OCI-LY1 (cell line): ENCODE results near the gene SERINC2.

Source experiments
- H2AFZ ChIP-seq: fragments of 200-600 bp; sonication (generic), shearing (Covaris generic); 2 replicates; pipeline ENCODE4 v1.6.0; 2014; ENCODE audit warnings: antibody characterized with exemption, mild to moderate bottlenecking, low read length
- H3F3A ChIP-seq: fragments of 200-600 bp; sonication (generic), shearing (Covaris generic); 2 replicates; pipeline ENCODE4 v1.6.0; 2014; ENCODE audit warnings: mild to moderate bottlenecking, antibody characterized with exemption, low read length, moderate library complexity; ENCODE audit not compliant: insufficient read depth
- H3K27ac ChIP-seq: fragments of 200-600 bp; sonication (generic); 2 replicates; pipeline ENCODE4 v1.5.1; 2014; ENCODE audit warnings: low read length, mixed run types, mild to moderate bottlenecking, low read depth; ENCODE audit not compliant: poor library complexity, severe bottlenecking
- H3K27me3 ChIP-seq: fragments of 200-600 bp; sonication (generic); 2 replicates; pipeline ENCODE4 v1.6.0; 2014; ENCODE audit warnings: antibody characterized with exemption, mild to moderate bottlenecking, low read length, moderate library complexity; ENCODE audit not compliant: insufficient read depth
- H3K36me3 ChIP-seq: fragments of 200-600 bp; sonication (generic); 2 replicates; pipeline ENCODE4 v1.6.1; 2014; ENCODE audit warnings: mild to moderate bottlenecking, antibody characterized with exemption, low read length, moderate library complexity, mixed read lengths; ENCODE audit not compliant: insufficient read depth
- H3K4me1 ChIP-seq: fragments of 200-600 bp; sonication (generic); 2 replicates; pipeline ENCODE4 v1.5.1; 2014; ENCODE audit warnings: mild to moderate bottlenecking, low read length, moderate library complexity; ENCODE audit not compliant: insufficient read depth, severe bottlenecking
- H3K4me2 ChIP-seq: fragments of 200-600 bp; sonication (generic), shearing (Covaris generic); 2 replicates; pipeline ENCODE4 v1.6.1; 2014; ENCODE audit warnings: low read length
- H3K4me3 ChIP-seq: fragments of 200-600 bp; sonication (generic); 2 replicates; pipeline ENCODE4 v1.5.1; 2014; ENCODE audit warnings: low read length, low read depth, mild to moderate bottlenecking, mixed read lengths; ENCODE audit not compliant: poor library complexity, severe bottlenecking
- H3K79me2 ChIP-seq: fragments of 200-600 bp; shearing (Covaris generic); 2 replicates; pipeline ENCODE4 v1.6.1; 2016; ENCODE audit warnings: mixed run types, low read length, mixed read lengths; ENCODE audit not compliant: insufficient read depth
- H3K9ac ChIP-seq: fragments of 200-600 bp; sonication (generic), shearing (Covaris generic); 2 replicates; pipeline ENCODE4 v1.6.1; 2014; ENCODE audit warnings: mild to moderate bottlenecking, low read length, mixed read lengths
- H3K9me2 ChIP-seq: fragments of 200-600 bp; sonication (generic), shearing (Covaris generic); 2 replicates; pipeline ENCODE4 v1.6.1; 2014; ENCODE audit warnings: low read depth, mild to moderate bottlenecking, low read length, mixed read lengths
- H3K9me3 ChIP-seq: fragments of 200-600 bp; shearing (Covaris generic); 2 replicates; pipeline ENCODE4 v1.6.1; 2014; ENCODE audit warnings: low read length, mixed read lengths
- H4K20me1 ChIP-seq: fragments of 200-600 bp; sonication (generic), shearing (Covaris generic); 2 replicates; pipeline ENCODE4 v1.6.0; 2016; ENCODE audit warnings: mild to moderate bottlenecking, low read length; ENCODE audit not compliant: insufficient read depth
- EZH2 ChIP-seq: fragments of 200-600 bp; sonication (generic), shearing (Covaris generic); IDR thresholded peaks from 2 replicates; pipeline ENCODE4 v1.8.0; 2017; ENCODE audit warnings: borderline replicate concordance, mixed run types, mild to moderate bottlenecking, antibody characterized with exemption, low read length, moderate library complexity, mixed read lengths
- TF ChIP-seq, protein P1 (sequence below): fragments of 200-600 bp; sonication (generic), shearing (Covaris generic); IDR thresholded peaks from 2 replicates; pipeline ENCODE4 v1.5.1; 2017; ENCODE audit warnings: mild to moderate bottlenecking, antibody characterized with exemption, low read length, moderate library complexity, mixed read lengths

Gene SERINC2

DNA sequence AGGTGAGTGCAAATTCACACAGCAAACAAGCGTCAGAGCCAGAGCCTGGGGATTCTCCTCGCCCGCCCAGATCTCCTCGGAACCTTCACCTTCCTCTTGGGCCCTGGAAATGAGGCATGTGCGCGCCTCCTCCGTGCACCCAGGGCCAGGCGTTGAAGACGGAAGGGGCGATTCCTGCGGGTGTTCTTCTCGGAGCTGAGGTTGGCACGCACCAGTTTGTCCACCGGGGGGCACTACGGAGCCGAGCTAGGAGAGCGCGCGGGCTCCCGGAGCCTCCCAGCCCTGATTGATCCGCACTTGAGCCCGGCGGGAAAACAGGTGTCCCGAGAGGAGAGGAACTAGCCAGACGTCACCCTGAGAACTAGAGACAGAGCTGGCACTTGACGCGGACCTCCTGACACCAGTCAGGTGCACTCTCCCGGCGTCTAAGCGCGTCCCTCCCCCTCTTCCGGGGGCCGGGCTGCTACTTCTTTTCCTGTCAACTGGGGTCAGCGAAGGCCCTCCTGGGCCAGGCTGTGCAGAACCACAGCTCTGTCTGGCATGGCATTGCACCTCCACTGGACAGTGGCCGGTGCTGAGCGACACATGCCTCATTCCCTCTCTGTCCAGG lies 18.3 kb upstream of the SERINC2 start:
- H3K27me3 ChIP-seq: no peaks in the 10 kb centered on the region; the same call in 1 of the 2 replicates
- peak overlapping the region; percentile 63 for H3K4me3 ChIP-seq
- peak overlapping the region; percentile 87 for H3K4me2 ChIP-seq
- H3K79me2 ChIP-seq: no peaks in the 10 kb centered on the region
- H3K9me3 ChIP-seq: no peaks in the 10 kb centered on the region
- no peaks in the 10 kb centered on the region for H3F3A ChIP-seq
- peaks cover 9% of the 10 kb centered on the region for H3K4me1 ChIP-seq
- H3K27ac ChIP-seq: no peak overlapping the region
- H3K9ac ChIP-seq: peak overlapping the region; percentile 67
- no peaks in the 10 kb centered on the region for H3K36me3 ChIP-seq
- H3K9me2 ChIP-seq: no peaks in the 10 kb centered on the region
- peak overlapping the region; percentile 92; the same call in 1 of the 2 replicates for H2AFZ ChIP-seq
- no peak for TF ChIP-seq EZH2
- TF ChIP-seq, protein P1, sequence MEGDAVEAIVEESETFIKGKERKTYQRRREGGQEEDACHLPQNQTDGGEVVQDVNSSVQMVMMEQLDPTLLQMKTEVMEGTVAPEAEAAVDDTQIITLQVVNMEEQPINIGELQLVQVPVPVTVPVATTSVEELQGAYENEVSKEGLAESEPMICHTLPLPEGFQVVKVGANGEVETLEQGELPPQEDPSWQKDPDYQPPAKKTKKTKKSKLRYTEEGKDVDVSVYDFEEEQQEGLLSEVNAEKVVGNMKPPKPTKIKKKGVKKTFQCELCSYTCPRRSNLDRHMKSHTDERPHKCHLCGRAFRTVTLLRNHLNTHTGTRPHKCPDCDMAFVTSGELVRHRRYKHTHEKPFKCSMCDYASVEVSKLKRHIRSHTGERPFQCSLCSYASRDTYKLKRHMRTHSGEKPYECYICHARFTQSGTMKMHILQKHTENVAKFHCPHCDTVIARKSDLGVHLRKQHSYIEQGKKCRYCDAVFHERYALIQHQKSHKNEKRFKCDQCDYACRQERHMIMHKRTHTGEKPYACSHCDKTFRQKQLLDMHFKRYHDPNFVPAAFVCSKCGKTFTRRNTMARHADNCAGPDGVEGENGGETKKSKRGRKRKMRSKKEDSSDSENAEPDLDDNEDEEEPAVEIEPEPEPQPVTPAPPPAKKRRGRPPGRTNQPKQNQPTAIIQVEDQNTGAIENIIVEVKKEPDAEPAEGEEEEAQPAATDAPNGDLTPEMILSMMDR: peak; percentile 94
- H4K20me1 ChIP-seq: no peaks in the 10 kb centered on the region

DNA sequence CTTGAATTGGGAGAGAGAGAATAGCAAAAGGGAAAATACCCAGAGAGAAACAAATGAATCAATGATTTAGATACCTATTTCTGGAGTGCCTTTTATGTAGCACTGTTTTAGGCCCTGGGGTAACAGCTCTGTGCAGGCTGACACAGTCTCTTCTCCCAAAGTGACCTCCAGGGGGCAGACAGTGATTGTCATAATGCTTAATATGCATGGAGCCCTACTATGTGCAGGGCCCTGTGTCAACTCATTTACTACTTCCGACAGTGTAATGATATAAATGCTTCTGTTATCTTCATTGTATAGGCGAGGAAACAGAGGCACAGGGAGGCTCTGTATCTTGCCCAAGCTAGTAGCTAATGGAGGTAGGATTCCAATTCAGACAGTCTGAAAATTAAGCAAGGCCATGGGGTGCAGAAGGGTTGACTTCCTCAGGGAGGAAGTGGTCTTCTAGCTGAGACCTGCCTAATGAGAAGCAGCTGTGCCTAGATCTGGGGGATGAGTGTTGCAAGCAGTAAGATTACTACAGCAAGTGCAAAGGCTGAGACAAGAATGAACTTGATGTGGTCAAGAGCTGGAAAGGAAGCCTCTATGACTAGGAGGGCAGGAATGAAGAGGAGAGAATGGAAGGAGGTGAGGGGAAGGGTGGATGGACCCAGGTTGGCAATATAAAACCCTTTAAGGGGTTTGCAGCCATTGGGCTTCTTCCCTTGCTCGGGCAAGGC lies 16.2 kb upstream of the SERINC2 start:
- Histone ChIP-seq H3K9me3 (no peaks in the 10 kb centered on the region), H3K36me3 (no peaks in the 10 kb centered on the region), H3K4me3 (no peak overlapping the region), H4K20me1 (no peaks in the 10 kb centered on the region), H3K9me2 (no peaks in the 10 kb centered on the region), H3K79me2 (no peaks in the 10 kb centered on the region), H3F3A (no peaks in the 10 kb centered on the region), H2AFZ (no peak overlapping the region), H3K9ac (no peak overlapping the region), H3K27me3 (no peaks in the 10 kb centered on the region; the same call in 1 of the 2 replicates), H3K4me2 (no peak overlapping the region), H3K4me1 (peaks cover 9% of the 10 kb centered on the region), H3K27ac (no peak overlapping the region)
- TF ChIP-seq, protein P1: peak; percentile 70
- TF ChIP-seq EZH2: no peak

DNA sequence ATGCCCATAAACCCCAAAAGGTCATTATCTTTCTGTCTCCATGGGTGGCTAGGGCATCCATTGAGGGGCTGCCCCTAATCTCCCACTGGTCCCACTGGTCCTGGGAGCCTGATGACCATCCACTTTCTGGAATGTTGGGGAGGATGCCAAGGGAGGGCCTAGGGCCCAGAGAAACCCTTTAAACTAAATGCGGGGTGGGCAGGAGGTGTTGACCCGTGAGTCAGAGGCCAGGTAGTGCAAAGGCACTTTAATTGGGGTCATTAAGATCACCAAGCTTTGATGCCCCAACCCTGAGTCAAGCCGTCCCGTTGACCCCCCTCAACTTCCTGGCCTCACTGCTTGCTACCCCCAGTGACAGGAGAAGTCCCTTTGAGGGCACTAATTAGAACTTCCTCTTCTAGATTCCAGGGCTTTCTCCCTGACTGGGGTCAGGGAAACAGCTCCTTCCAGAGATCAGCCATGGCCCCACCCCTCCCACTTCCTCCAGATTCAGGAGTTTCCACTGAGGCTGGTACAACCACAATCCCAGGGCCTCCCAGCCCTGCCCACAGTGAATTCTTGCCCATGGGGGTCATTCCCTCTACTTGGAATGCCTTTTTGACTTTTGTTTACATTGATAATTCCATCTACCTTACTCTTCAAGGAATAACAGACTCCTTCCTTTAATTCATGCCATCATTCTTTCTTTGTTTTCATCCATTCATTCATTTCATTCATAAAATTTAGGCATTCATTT lies 15.5 kb upstream of the SERINC2 start:
- H3K27ac ChIP-seq: no peak overlapping the region
- H2AFZ ChIP-seq: no peak overlapping the region
- no peak overlapping the region for H3K4me3 ChIP-seq
- H3K4me1 ChIP-seq: peaks cover 9% of the 10 kb centered on the region
- H3K79me2 ChIP-seq: no peaks in the 10 kb centered on the region
- H3K4me2 ChIP-seq: no peak overlapping the region
- no peaks in the 10 kb centered on the region for H3K9me2 ChIP-seq
- no peaks in the 10 kb centered on the region; the same call in 1 of the 2 replicates for H3K27me3 ChIP-seq
- H4K20me1 ChIP-seq: no peaks in the 10 kb centered on the region
- TF ChIP-seq, protein P1: no peak
- no peak for TF ChIP-seq EZH2
- H3K36me3 ChIP-seq: no peaks in the 10 kb centered on the region
- H3F3A ChIP-seq: no peaks in the 10 kb centered on the region
- no peak overlapping the region for H3K9ac ChIP-seq
- no peaks in the 10 kb centered on the region for H3K9me3 ChIP-seq
